K562 (cell line): ENCODE measurements around the gene PPP1R3E. TPM values are rescaled to one million over a fixed set of nuclear protein-coding genes. Genes with fewer than 3 reads are reported as not detected.
A peak's percentile ranks its signal among the peaks of the same experiment; 100 is the strongest.

Experiments
- ATAC-seq: fragments of 200-7000 bp; cut with Tn5 transposase; 3 replicates; pipeline ENCODE4 v1.9.1; 2020; ENCODE audit warnings: moderate library complexity
- BruUV-seq: library from RNA; stranded (reverse); fragments of 400-500 nt; replicated peaks from 2 replicates; lab custom pipeline; 2021; lab: Mats Ljungman, UMichigan
- CTCF ChIA-PET: fragments of 300-600 bp; formaldehyde crosslinking; extraction: SDS; loops from one replicate; lab custom pipeline; 2021; ENCODE audit warnings: low intra/inter-chr PET ratio; lab: Yijun Ruan, JAX
- POLR2A ChIA-PET: fragments of 300-600, 350-650 bp; sonication (Branson Sonifier 250); formaldehyde crosslinking; extraction: SDS; loops from one replicate; lab custom pipeline; 2021; ENCODE audit warnings: antibody characterized with exemption, inconsistent platforms; lab: Yijun Ruan, JAX
- DNase-seq, 4 experiments: peaks; one replicate each; pipeline versions ENCODE4 v3.0.0 to v3.0.0-alpha.2; 2011 to 2018; ENCODE audit warnings: low spot score in 3 of 4, mixed read lengths in 3 of 4; ENCODE audit errors: extremely low read depth in 1 of 4
- FAIRE-seq: peaks from 2 replicates; lab custom pipeline; 2011; peaks lifted over from hg19 to GRCh38; lab: Jason Lieb, UNC
- H2AFZ ChIP-seq: 2 replicates; pipeline ENCODE4 v1.6.0; 2011; ENCODE audit warnings: low read depth, low read length, control low read depth, inconsistent platforms
- H3K27ac ChIP-seq: fragments of 200-600 bp; 3 replicates; pipeline ENCODE4 v1.8.0; 2011; ENCODE audit warnings: low read depth, mild to moderate bottlenecking, control low read depth, inconsistent platforms, low read length, moderate library complexity, mixed read lengths; ENCODE audit errors: extremely low read depth
- H3K27me3 ChIP-seq, 2 experiments: fragments of 300-600 bp in 1 of 2; 2 replicates in 1 of 2; 3 replicates in 1 of 2; pipeline versions ENCODE4 v1.6.0 to v1.8.0; 2011; ENCODE audit warnings: inconsistent platforms in 2 of 2, low read length in 2 of 2, mild to moderate bottlenecking in 1 of 2, mixed read lengths in 1 of 2, moderate library complexity in 1 of 2; ENCODE audit not compliant: control insufficient read depth in 2 of 2, insufficient read depth in 2 of 2
- H3K36me3 ChIP-seq: fragments of 300-600 bp; 3 replicates; pipeline ENCODE4 v1.8.0; 2011; ENCODE audit warnings: mild to moderate bottlenecking, low read length, inconsistent platforms; ENCODE audit not compliant: control insufficient read depth, insufficient read depth
- H3K4me1 ChIP-seq, 2 experiments: fragments of 200-600 bp in 1 of 2; replicated peaks in 1 of 2; 2 replicates in 1 of 2; 3 replicates in 1 of 2; pipeline versions ENCODE4 v1.5.1 to v1.8.0; 2011; ENCODE audit warnings: inconsistent platforms in 2 of 2, low read length in 2 of 2, mild to moderate bottlenecking in 1 of 2, mixed read lengths in 1 of 2, moderate library complexity in 1 of 2; ENCODE audit not compliant: control insufficient read depth in 2 of 2, insufficient read depth in 2 of 2
- H3K4me2 ChIP-seq: 2 replicates; pipeline ENCODE4 v1.6.1; 2011; ENCODE audit warnings: low read length, control low read depth, inconsistent platforms, mixed read lengths; ENCODE audit not compliant: insufficient read depth
- H3K4me3 ChIP-seq: fragments of 200-600 bp; sonication (generic), shearing (Covaris generic); 2 replicates; pipeline ENCODE4 v1.5.1; 2016; ENCODE audit warnings: control low read depth, inconsistent platforms
- H3K79me2 ChIP-seq: fragments of 200-600 bp; 3 replicates; pipeline ENCODE4 v1.8.0; 2011; ENCODE audit warnings: low read length, inconsistent platforms; ENCODE audit not compliant: control insufficient read depth, insufficient read depth
- H3K9ac ChIP-seq, 2 experiments: 2 replicates each; pipeline versions ENCODE4 v1.6.0 to v1.6.1; 2011; ENCODE audit warnings: low read depth in 2 of 2, low read length in 2 of 2, control low read depth in 1 of 2, inconsistent platforms in 1 of 2, mild to moderate bottlenecking in 1 of 2, mixed read lengths in 1 of 2; ENCODE audit not compliant: insufficient read depth in 1 of 2
- H3K9me1 ChIP-seq: one replicate; pipeline ENCODE4 v1.6.0; 2011; ENCODE audit warnings: inconsistent platforms, mild to moderate bottlenecking, low read length, moderate library complexity; ENCODE audit not compliant: control insufficient read depth, insufficient read depth
- H3K9me3 ChIP-seq: replicated peaks from 2 replicates; pipeline ENCODE4 v1.5.1; 2011; ENCODE audit warnings: low read depth, low read length, inconsistent platforms; ENCODE audit not compliant: control insufficient read depth, insufficient read depth
- H4K20me1 ChIP-seq: replicated peaks from 2 replicates; pipeline ENCODE4 v1.6.1; 2011; ENCODE audit warnings: low read length, inconsistent platforms, mixed read lengths; ENCODE audit not compliant: control insufficient read depth, insufficient read depth
- CCNT2 ChIP-seq: IDR thresholded peaks from 2 replicates; pipeline ENCODE4 v1.6.1; 2011; ENCODE audit warnings: borderline replicate concordance, low read depth, mild to moderate bottlenecking, moderate library complexity, mixed read lengths, low read length; ENCODE audit not compliant: insufficient read length; ENCODE audit errors: extremely low read depth
- LCOR ChIP-seq: sonication (generic); formaldehyde crosslinking; IDR thresholded peaks from 2 replicates; pipeline ENCODE4 v1.8.0; 2022; ENCODE audit warnings: mild to moderate bottlenecking, missing genetic modification reagents
- NCOA1 ChIP-seq: fragments of 450-650 bp; IDR thresholded peaks from 2 replicates; pipeline ENCODE4 v1.6.1; 2016; ENCODE audit warnings: low read depth
- POLR2G ChIP-seq: fragments of 200-400 bp; formaldehyde crosslinking; IDR thresholded peaks from 2 replicates; pipeline ENCODE4 v1.6.1; 2017; ENCODE audit warnings: low read depth, mild to moderate bottlenecking, antibody characterized with exemption, low read length, moderate library complexity
- PTRF ChIP-seq: fragments of 450-650 bp; IDR thresholded peaks from 2 replicates; pipeline ENCODE4 v1.6.1; 2016; ENCODE audit warnings: mild to moderate bottlenecking, missing genetic modification characterization, missing compliant biosample characterization
- RBFOX2 ChIP-seq: fragments of 200-400 bp; formaldehyde crosslinking; IDR thresholded peaks from 2 replicates; pipeline ENCODE4 v1.6.1; 2017; ENCODE audit warnings: low read depth, mild to moderate bottlenecking, low read length, moderate library complexity
- TEAD1 ChIP-seq, 2 experiments: fragments of 450-650 bp in 1 of 2; sonication (generic) in 1 of 2; formaldehyde crosslinking; IDR thresholded peaks; 2 replicates each; pipeline versions ENCODE4 v1.4.0 to v1.8.0; 2020 to 2022; ENCODE audit warnings: mild to moderate bottlenecking in 2 of 2, missing genetic modification reagents in 1 of 2
- ZNF75A ChIP-seq: fragments of 450-650 bp; formaldehyde crosslinking; IDR thresholded peaks from 2 replicates; pipeline ENCODE4 v1.4.0; 2020; ENCODE audit warnings: mild to moderate bottlenecking
- WGBS: fragments of 100-300 bp; shearing (Covaris generic); methylation state at CpG from one replicate; pipeline ENCODE4 v1.1.6; 2016; ENCODE audit warnings: low coverage, mixed read lengths; ENCODE audit not compliant: insufficient coverage; ENCODE audit errors: missing lambda C conversion rate; 5-methylcytosine and 5-hydroxymethylcytosine counted together
- in situ Hi-C: fragments of 300-500 bp; cut with MboI; formaldehyde crosslinking; loops from 4 replicates; pipeline ENCODE4 v1.15.0; 2018; ENCODE audit warnings: inconsistent platforms, mixed read lengths
- intact Hi-C: fragments of 100-400 bp; cut with micrococcal nuclease; formaldehyde crosslinking; loops from 2 replicates; pipeline ENCODE4 v1.14.2; 2022
- polyA plus RNA-seq, 8 experiments: library from polyadenylated mRNA; depleted of rRNA in 4 of 8; stranded (reverse) in 5 of 8; unstranded in 3 of 8; fragments of >200 nt; fragmentation: Nextera tagmentation in 2 of 8; fragmentation: Illumina TruSeq in 1 of 8; extraction: Ambion mirVana in 2 of 8; extraction: Trizol in 1 of 8; gene quantifications; 2 replicates each; pipeline versions ENCODE4 v1.2.1 to v1.2.3, GENCODE V29; 2011 to 2014; ENCODE audit warnings: inconsistent platforms in 1 of 8, missing spikeins in 1 of 8
- total RNA-seq, 7 experiments: library from RNA; depleted of rRNA in 6 of 7; stranded (reverse); fragments of >200 nt in 6 of 7; fragmentation: Illumina TruSeq in 2 of 7; extraction: Trizol in 2 of 7; gene quantifications; 2 replicates each; pipeline versions ENCODE4 v1.2.1 to v1.2.3, GENCODE V29; 2011 to 2021; ENCODE audit warnings: low replicate concordance in 1 of 7
- TF ChIP-seq, protein P1 (sequence below): fragments of 450-650 bp; formaldehyde crosslinking; IDR thresholded peaks from 2 replicates; pipeline ENCODE4 v1.4.0; 2022; ENCODE audit warnings: missing genetic modification characterization
- TF ChIP-seq, protein P2 (sequence below): fragments of 450-650 bp; formaldehyde crosslinking; IDR thresholded peaks from 2 replicates; pipeline ENCODE4 v1.4.0; 2020; ENCODE audit warnings: mild to moderate bottlenecking, moderate library complexity
- TF ChIP-seq, protein P3 (sequence below): fragments of 200-800 bp; sonication (Bioruptor generic); IDR thresholded peaks from 2 replicates; pipeline ENCODE4 v1.6.1; 2017; ENCODE audit warnings: missing genetic modification characterization, missing compliant biosample characterization
- TF ChIP-seq, protein P4 (sequence below): fragments of 450-650 bp; IDR thresholded peaks from 2 replicates; pipeline ENCODE4 v1.6.1; 2016; ENCODE audit warnings: mild to moderate bottlenecking

PPP1R3E gene
- total and polyA plus RNA-seq, 9 of the 15 experiments (the other 6 are each of a cell fraction or from before 2014, with no cell fraction given) = 3.2 to 18.4 (median 7.6) TPM

DNA sequence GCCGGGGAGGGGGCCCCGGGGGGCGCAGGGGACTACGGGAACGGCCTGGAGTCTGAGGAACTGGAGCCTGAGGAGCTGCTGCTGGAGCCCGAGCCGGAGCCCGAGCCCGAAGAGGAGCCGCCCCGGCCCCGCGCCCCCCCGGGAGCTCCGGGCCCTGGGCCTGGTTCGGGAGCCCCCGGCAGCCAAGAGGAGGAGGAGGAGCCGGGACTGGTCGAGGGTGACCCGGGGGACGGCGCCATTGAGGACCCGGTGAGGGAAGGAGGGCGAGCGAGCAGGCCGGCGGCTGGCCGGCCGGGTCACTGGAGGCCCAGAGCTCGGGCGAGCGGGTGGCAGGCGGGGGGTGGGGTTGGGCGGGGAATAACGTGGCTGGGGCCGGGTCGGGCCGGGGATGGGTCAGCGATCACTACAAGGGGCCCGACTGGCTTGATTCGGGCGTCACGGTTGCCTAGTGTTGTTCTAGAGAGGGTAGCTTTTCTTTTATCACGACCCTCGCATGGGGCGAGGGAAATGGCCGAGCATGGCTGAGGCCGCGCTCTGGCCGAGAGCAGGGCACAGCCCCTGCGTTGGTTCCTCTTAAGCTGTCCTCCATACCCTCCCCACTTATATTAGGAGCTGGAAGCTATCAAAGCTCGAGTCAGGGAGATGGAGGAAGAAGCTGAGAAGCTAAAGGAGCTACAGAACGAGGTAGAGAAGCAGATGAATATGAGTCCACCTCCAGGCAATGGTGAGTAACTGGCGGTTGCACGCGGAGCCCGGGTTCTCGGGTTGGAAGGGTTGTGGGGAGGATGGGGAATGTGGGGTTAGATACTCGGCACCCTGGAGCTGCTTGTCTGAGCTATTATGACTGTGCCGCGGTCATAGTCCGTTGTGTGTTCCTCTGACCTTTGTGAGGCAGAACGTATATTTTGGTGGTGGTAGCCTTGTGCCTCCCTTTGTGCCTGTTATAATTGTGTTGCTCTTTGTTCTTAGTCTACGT lies 19.2 kb upstream of the PPP1R3E start:
- in situ Hi-C loops (no loop called here), intact Hi-C loops (loop anchor here (2.0 to 10.0 kb wide), 4 partner anchors 15 to 233 kb away; partner anchors contain the start of genes BCL2L2, THTPA and ZFHX2)
- H3K79me2 ChIP-seq = peaks cover 34% of the 10 kb centered on the region
- peak overlapping the region; percentile 98 for H3K4me2 ChIP-seq
- no peaks in the 10 kb centered on the region for H3K9me3 ChIP-seq
- peak overlapping the region; percentile 68 for H2AFZ ChIP-seq
- peak overlapping the region; percentile 90 for H3K4me3 ChIP-seq
- H3K4me1 ChIP-seq = peaks cover 11 to 17% of the 10 kb centered on the region in 2 experiments; a peak in 4 of 5 replicates
- H3K36me3 ChIP-seq = peaks cover 58% of the 10 kb centered on the region; the same call in 2 of the 3 replicates
- peak overlapping the region; percentile 95 for H3K27ac ChIP-seq
- H3K27me3 ChIP-seq = no peaks in the 10 kb centered on the region
- FAIRE-seq (peak; percentile 51), ATAC-seq (peak; percentile 49), DNase-seq (peak; percentile 65 to 81 (median 74))
- peak overlapping the region; percentile 97 to 100 for H3K9ac ChIP-seq
- no TSS peak for BruUV-seq
- H4K20me1 ChIP-seq = no peaks in the 10 kb centered on the region; the same call in 1 of the 2 replicates
- no peaks in the 10 kb centered on the region for H3K9me1 ChIP-seq
- CTCF ChIA-PET = interaction anchor here (0.7 to 1.1 kb wide), 2 partner anchors 57 to 202 kb away, joined by 3 to 4 read pairs; no protein-coding TSS in a partner anchor
- POLR2A ChIA-PET = interaction anchor here (0.6 to 3.9 kb wide), 30 partner anchors 9 to 502 kb away, joined by 3 to 30 read pairs (median 4); partner anchors contain the start of genes HAUS4, HOMEZ, MYH7 and PPP1R3E
- under 1% methylated on average over 24 of the region's 64 CpGs for WGBS
- peak in 1 of 2 experiments; percentile 24; a peak in 2 of 4 replicates for TF ChIP-seq TEAD1 (CRISPR knock-in tag; IDR thresholded peaks at IDR 0.05)
- TF ChIP-seq, protein P1, sequence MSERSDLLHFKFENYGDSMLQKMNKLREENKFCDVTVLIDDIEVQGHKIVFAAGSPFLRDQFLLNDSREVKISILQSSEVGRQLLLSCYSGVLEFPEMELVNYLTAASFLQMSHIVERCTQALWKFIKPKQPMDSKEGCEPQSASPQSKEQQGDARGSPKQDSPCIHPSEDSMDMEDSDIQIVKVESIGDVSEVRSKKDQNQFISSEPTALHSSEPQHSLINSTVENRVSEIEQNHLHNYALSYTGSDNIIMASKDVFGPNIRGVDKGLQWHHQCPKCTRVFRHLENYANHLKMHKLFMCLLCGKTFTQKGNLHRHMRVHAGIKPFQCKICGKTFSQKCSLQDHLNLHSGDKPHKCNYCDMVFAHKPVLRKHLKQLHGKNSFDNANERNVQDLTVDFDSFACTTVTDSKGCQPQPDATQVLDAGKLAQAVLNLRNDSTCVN (CRISPR knock-in tag) = no peak
- no peak for TF ChIP-seq ZNF75A (CRISPR knock-in tag)
- peak; percentile 80 for TF ChIP-seq POLR2G
- TF ChIP-seq, protein P2, sequence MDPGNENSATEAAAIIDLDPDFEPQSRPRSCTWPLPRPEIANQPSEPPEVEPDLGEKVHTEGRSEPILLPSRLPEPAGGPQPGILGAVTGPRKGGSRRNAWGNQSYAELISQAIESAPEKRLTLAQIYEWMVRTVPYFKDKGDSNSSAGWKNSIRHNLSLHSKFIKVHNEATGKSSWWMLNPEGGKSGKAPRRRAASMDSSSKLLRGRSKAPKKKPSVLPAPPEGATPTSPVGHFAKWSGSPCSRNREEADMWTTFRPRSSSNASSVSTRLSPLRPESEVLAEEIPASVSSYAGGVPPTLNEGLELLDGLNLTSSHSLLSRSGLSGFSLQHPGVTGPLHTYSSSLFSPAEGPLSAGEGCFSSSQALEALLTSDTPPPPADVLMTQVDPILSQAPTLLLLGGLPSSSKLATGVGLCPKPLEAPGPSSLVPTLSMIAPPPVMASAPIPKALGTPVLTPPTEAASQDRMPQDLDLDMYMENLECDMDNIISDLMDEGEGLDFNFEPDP (CRISPR knock-in tag) = no peak
- 0 out of 2 replicates have a peak, but pooled peaks have one; percentile 9 for TF ChIP-seq LCOR
- peak; percentile 74 for TF ChIP-seq CCNT2
- TF ChIP-seq, protein P3, sequence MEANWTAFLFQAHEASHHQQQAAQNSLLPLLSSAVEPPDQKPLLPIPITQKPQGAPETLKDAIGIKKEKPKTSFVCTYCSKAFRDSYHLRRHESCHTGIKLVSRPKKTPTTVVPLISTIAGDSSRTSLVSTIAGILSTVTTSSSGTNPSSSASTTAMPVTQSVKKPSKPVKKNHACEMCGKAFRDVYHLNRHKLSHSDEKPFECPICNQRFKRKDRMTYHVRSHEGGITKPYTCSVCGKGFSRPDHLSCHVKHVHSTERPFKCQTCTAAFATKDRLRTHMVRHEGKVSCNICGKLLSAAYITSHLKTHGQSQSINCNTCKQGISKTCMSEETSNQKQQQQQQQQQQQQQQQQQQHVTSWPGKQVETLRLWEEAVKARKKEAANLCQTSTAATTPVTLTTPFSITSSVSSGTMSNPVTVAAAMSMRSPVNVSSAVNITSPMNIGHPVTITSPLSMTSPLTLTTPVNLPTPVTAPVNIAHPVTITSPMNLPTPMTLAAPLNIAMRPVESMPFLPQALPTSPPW (CRISPR knock-in tag) = peak; percentile 83
- TF ChIP-seq, protein P4, sequence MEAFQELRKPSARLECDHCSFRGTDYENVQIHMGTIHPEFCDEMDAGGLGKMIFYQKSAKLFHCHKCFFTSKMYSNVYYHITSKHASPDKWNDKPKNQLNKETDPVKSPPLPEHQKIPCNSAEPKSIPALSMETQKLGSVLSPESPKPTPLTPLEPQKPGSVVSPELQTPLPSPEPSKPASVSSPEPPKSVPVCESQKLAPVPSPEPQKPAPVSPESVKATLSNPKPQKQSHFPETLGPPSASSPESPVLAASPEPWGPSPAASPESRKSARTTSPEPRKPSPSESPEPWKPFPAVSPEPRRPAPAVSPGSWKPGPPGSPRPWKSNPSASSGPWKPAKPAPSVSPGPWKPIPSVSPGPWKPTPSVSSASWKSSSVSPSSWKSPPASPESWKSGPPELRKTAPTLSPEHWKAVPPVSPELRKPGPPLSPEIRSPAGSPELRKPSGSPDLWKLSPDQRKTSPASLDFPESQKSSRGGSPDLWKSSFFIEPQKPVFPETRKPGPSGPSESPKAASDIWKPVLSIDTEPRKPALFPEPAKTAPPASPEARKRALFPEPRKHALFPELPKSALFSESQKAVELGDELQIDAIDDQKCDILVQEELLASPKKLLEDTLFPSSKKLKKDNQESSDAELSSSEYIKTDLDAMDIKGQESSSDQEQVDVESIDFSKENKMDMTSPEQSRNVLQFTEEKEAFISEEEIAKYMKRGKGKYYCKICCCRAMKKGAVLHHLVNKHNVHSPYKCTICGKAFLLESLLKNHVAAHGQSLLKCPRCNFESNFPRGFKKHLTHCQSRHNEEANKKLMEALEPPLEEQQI = no peak
- no peak for TF ChIP-seq PTRF (tag)
- peak; percentile 70 for TF ChIP-seq RBFOX2
- TF ChIP-seq NCOA1 = no peak
